Measurements from ENCODE around the gene INTS3. TPM values are rescaled to one million over a fixed set of nuclear protein-coding genes. Genes with fewer than 3 reads are reported as not detected.

INTS3 gene
- total RNA-seq, 1 experiment from 2014 or later: 56.7 TPM

DNA sequence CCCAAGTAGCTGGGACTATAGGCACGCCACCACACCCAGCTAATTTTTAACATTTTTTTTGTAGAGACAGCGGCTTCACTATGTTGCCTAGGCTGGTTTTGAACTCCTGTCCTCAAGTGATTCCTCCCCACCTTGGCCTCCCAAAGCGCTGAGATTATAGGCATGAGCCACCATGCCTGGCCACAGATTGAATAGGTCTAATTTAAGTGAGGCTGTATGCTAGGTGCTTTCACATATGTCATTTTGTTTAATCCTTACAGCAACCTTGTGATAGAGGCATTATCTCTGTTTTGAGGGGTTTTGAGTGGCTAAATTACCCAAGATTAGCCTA, 7.2 kb downstream of the INTS3 start:
- H3K4me1 ChIP-seq (ENCODE audit: insufficient read depth, low read length, poor library complexity, severe bottlenecking): no peaks in the 10 kb centered on the region
- DNase-seq (ENCODE audit: low spot score): no peak
- no TSS peak for BruUV-seq (replicated peaks)
- CTCF ChIA-PET: no interaction called here
- POLR2A ChIA-PET (ENCODE audit: low non-redundant PET): no interaction called here
- TF ChIP-seq, protein P1, sequence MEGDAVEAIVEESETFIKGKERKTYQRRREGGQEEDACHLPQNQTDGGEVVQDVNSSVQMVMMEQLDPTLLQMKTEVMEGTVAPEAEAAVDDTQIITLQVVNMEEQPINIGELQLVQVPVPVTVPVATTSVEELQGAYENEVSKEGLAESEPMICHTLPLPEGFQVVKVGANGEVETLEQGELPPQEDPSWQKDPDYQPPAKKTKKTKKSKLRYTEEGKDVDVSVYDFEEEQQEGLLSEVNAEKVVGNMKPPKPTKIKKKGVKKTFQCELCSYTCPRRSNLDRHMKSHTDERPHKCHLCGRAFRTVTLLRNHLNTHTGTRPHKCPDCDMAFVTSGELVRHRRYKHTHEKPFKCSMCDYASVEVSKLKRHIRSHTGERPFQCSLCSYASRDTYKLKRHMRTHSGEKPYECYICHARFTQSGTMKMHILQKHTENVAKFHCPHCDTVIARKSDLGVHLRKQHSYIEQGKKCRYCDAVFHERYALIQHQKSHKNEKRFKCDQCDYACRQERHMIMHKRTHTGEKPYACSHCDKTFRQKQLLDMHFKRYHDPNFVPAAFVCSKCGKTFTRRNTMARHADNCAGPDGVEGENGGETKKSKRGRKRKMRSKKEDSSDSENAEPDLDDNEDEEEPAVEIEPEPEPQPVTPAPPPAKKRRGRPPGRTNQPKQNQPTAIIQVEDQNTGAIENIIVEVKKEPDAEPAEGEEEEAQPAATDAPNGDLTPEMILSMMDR (conservative IDR thresholded peaks at IDR 0.05; ENCODE audit: low read depth, low read length): no peak
- TF ChIP-seq EZH2 (IDR thresholded peaks at IDR 0.05; ENCODE audit: borderline replicate concordance, low read depth, low read length, poor library complexity, severe bottlenecking): no peak
- peaks cover 8% of the 10 kb centered on the region for H3K36me3 ChIP-seq (ENCODE audit: insufficient read depth, low read length, poor library complexity, severe bottlenecking)
- intact Hi-C loops (cut with micrococcal nuclease; ENCODE audit: unreplicated experiment): no loop called here
- no peaks in the 10 kb centered on the region for H3K9me3 ChIP-seq (ENCODE audit: low read depth, low read length, poor library complexity, severe bottlenecking)
- H3K27ac ChIP-seq (ENCODE audit: low read depth, low read length, poor library complexity, severe bottlenecking): no peak overlapping the region
- no peaks in the 10 kb centered on the region for H3K27me3 ChIP-seq (replicated peaks; ENCODE audit: insufficient read depth, low read depth, low read length, poor library complexity)
- no peak overlapping the region for H3K4me3 ChIP-seq (ENCODE audit: low read depth, low read length, poor library complexity, severe bottlenecking)

GRCh38 chr1:153741986-153742385, 14.1 kb downstream of the INTS3 start:
- Histone ChIP-seq H3K9me3 (ENCODE audit: low read depth, low read length, poor library complexity, severe bottlenecking) (no peaks in the 10 kb centered on the region), H3K27me3 (replicated peaks; ENCODE audit: insufficient read depth, low read depth, low read length, poor library complexity) (no peaks in the 10 kb centered on the region), H3K4me1 (ENCODE audit: insufficient read depth, low read length, poor library complexity, severe bottlenecking) (no peaks in the 10 kb centered on the region), H3K4me3 (ENCODE audit: low read depth, low read length, poor library complexity, severe bottlenecking) (no peak overlapping the region), H3K36me3 (ENCODE audit: insufficient read depth, low read length, poor library complexity, severe bottlenecking) (peaks cover 59% of the 10 kb centered on the region), H3K27ac (ENCODE audit: low read depth, low read length, poor library complexity, severe bottlenecking) (no peak overlapping the region)
- intact Hi-C loops (cut with micrococcal nuclease; ENCODE audit: unreplicated experiment): no loop called here
- no TSS peak for BruUV-seq (replicated peaks)
- ChIA-PET POLR2A (ENCODE audit: low non-redundant PET) (no interaction called here), CTCF (no interaction called here)
- DNase-seq (ENCODE audit: low spot score): no peak
- no peak for TF ChIP-seq EZH2 (IDR thresholded peaks at IDR 0.05; ENCODE audit: borderline replicate concordance, low read depth, low read length, poor library complexity, severe bottlenecking)
- TF ChIP-seq, protein P1 (conservative IDR thresholded peaks at IDR 0.05; ENCODE audit: low read depth, low read length): no peak

DNA sequence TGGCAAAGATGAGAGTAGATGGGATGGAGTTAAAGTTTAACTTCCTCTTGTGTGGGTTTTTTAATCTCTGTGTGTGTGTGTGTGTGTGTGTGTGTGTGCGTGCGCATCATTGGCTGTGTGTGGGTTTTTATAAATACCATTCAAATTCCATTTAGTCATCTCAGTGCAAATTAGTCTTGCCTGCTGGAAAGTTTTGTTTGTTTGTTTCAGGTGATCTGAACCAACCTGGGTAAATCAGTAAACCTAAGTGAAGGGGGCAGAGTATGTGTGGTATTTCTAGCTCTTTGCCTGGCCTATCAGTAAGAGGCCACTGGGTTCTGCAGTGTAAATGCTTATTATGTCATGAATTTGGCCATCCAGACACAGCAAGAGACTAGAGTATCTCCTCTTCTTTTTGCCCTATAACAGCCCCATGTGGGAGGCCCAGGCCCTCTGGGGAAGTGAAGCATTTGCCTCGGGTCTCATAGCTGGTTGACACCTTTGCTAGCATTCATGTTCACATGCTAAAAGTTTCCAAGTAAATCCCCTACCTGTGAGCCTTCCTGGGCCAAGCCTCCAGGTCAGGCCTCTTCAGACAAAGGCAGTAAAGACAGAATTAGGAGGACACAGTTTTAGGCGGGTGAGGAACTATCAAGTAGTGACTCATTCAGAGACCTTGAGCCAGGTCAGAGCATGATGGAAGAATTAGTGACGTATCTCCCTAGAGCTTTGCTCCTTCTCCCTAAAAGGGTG, 14.7 kb downstream of the INTS3 start:
- TF ChIP-seq, protein P1 (conservative IDR thresholded peaks at IDR 0.05; ENCODE audit: low read depth, low read length): no peak
- TF ChIP-seq EZH2 (IDR thresholded peaks at IDR 0.05; ENCODE audit: borderline replicate concordance, low read depth, low read length, poor library complexity, severe bottlenecking): no peak
- no peak for DNase-seq (ENCODE audit: low spot score)
- CTCF ChIA-PET: no interaction called here
- POLR2A ChIA-PET (ENCODE audit: low non-redundant PET): no interaction called here
- intact Hi-C loops (cut with micrococcal nuclease; ENCODE audit: unreplicated experiment): no loop called here
- no TSS peak for BruUV-seq (replicated peaks)
- Histone ChIP-seq H3K27me3 (replicated peaks; ENCODE audit: insufficient read depth, low read depth, low read length, poor library complexity) (no peaks in the 10 kb centered on the region), H3K27ac (ENCODE audit: low read depth, low read length, poor library complexity, severe bottlenecking) (no peak overlapping the region), H3K4me1 (ENCODE audit: insufficient read depth, low read length, poor library complexity, severe bottlenecking) (no peaks in the 10 kb centered on the region), H3K4me3 (ENCODE audit: low read depth, low read length, poor library complexity, severe bottlenecking) (no peak overlapping the region), H3K9me3 (ENCODE audit: low read depth, low read length, poor library complexity, severe bottlenecking) (no peaks in the 10 kb centered on the region), H3K36me3 (ENCODE audit: insufficient read depth, low read length, poor library complexity, severe bottlenecking) (peaks cover 65% of the 10 kb centered on the region)

Measured in A673 (cell line).